Heart right ventricle (tissue), 16 donors: Measurements from ENCODE around the gene COL15A1. TPM values are rescaled to one million over a fixed set of nuclear protein-coding genes. Genes with fewer than 3 reads are reported as not detected.

ENCODE experiments used
- ATAC-seq, 8 donors: fragments of 200-7000 bp; cut with Tn5 transposase; one replicate each; pipeline ENCODE4 v1.9.1; 2020; ENCODE audit warnings: mild to moderate bottlenecking in 8 of 8, moderate library complexity in 8 of 8, moderate number of reproducible peaks in 1 of 8
- DNase-seq, 2 donors: peaks; one replicate each; pipeline ENCODE4 v3.0.0-alpha.2; 2020
- H3K27ac ChIP-seq, 10 donors: fragments of 200-600 bp; sonication (generic) in 2 of 10; one replicate each; pipeline versions ENCODE4 v1.5.0 to v1.8.0; 2020 to 2022; ENCODE audit warnings: mild to moderate bottlenecking in 3 of 10
- H3K27me3 ChIP-seq, 7 donors: fragments of 200-600 bp; one replicate each; pipeline ENCODE4 v1.8.0; 2021 to 2022; ENCODE audit warnings: mild to moderate bottlenecking in 2 of 7
- H3K36me3 ChIP-seq, 9 donors: fragments of 200-600 bp; sonication (generic) in 1 of 9; one replicate each; pipeline versions ENCODE4 v1.5.0 to v1.8.0; 2020 to 2022; ENCODE audit warnings: mild to moderate bottlenecking in 2 of 9
- H3K4me1 ChIP-seq, 9 donors: fragments of 200-600 bp; sonication (generic) in 1 of 9; one replicate each; pipeline versions ENCODE4 v1.5.0 to v1.8.0; 2020 to 2022; ENCODE audit warnings: mild to moderate bottlenecking in 4 of 9
- H3K4me3 ChIP-seq, 10 donors: fragments of 200-600 bp; sonication (generic) in 2 of 10; one replicate each; pipeline versions ENCODE4 v1.5.0 to v1.8.0; 2020 to 2022; ENCODE audit warnings: mild to moderate bottlenecking in 7 of 10, moderate library complexity in 2 of 10
- H3K9me3 ChIP-seq, 11 donors: fragments of 200-600 bp in 10 of 11; sonication (generic) in 2 of 11; one replicate each; pipeline versions ENCODE4 v1.5.0 to v1.8.0; 2013 to 2022; ENCODE audit warnings: mild to moderate bottlenecking in 2 of 11, control low read depth in 1 of 11, moderate library complexity in 1 of 11
- CTCF ChIP-seq, 9 donors: fragments of 200-600 bp; sonication (generic) in 2 of 9; IDR thresholded peaks; one replicate each; pipeline versions ENCODE4 v1.5.0 to v1.8.0; 2021 to 2022; ENCODE audit warnings: antibody characterized with exemption in 9 of 9, mild to moderate bottlenecking in 5 of 9, moderate library complexity in 1 of 9
- WGBS, 2 donors: extraction: QIAGEN DNeasy Blood & Tissue Kit; methylation state at CpG; one replicate each; pipeline ENCODE4 v1.1.7; 2013; ENCODE audit warnings: inconsistent platforms in 1 of 2; 5-methylcytosine and 5-hydroxymethylcytosine counted together
- intact Hi-C, 10 donors: fragments of 100-400 bp; cut with DNase I; formaldehyde crosslinking; loops; one replicate each; pipeline versions ENCODE4 v1.11.1 to v1.14.2; 2022
- polyA plus RNA-seq, 2 donors: library from polyadenylated mRNA; stranded (reverse); fragments of 200-250 nt; gene quantifications; one replicate each; pipeline ENCODE4 v1.2.3, GENCODE V29; 2013
- total RNA-seq, 10 donors: library from RNA; stranded (reverse); fragmentation: NEBNext Ultra II Directional in 3 of 10; extraction: Animal tissue kit (Norgen Biotek cat#: 25700) in 3 of 10; gene quantifications; one replicate each; pipeline versions ENCODE4 v1.2.1 to v1.2.4, GENCODE V29; 2021 to 2023
- donor health status: Arrhythmogenic right ventricular cardiomyopathy.
- donor health status: ischemic (EF 13 %, LVEDD 7.1; RV severe dilation, severe dysfunction).
- donor health status: healthy with polysubstance abuse.
- donor health status: DM: no; HTN: yes; CAD: no.
- donor health status: DM: no; HTN: no; CAD: no.
- donor health status: ischemic (EF 25% LVEDD 6.9; RV normal size, moderate dysfunction).
- donor health status: ischemic (EF 25% LVEDD 5.7; RV mildly dilated, moderate dysfunction).
- donor health status: healthy.
- donor health status: DM: yes; HTN: yes; CAD: no.
- donor health status: Ischemic cardiomyopathy.
- donor health status: ischemic (EF 35%, LVEDD 5.7; RV mildly dilated, moderate dysfunction).
- donor health status: nonischemic (EF 11% LVEDD 7.7; RV severe dilation, severe dysfunction).
- donor health status: DM: yes; HTN: yes; CAD: no.
- donor health status: PGD.
- donor health status: ischemic (EF 29% LVEDD 5.4; RV normal size, mild dysfunction).
- donor health status: nonischemic (EF 23%, LVEDD 6.1; RV moderate dilation, normal function).

The COL15A1 gene
- total and polyA plus RNA-seq, 12 donors: 25.6 to 64.8 (median 51.0) TPM

GRCh38 chr9:99057665-99058625, 114.2 kb downstream of the COL15A1 start:
- no peak for DNase-seq
- peak in 7 of 8 donors; percentile 20 to 72 (median 47) for ATAC-seq
- Histone ChIP-seq H3K4me1 (peaks cover 0 to 61% (median 17%) of the 10 kb centered on the region in 9 donors), H3K4me3 (peak overlapping the region in 1 of 10 donors; percentile 8), H3K27ac (peak overlapping the region in 8 of 10 donors; percentile 24 to 80 (median 70)), H3K9me3 (no peaks in the 10 kb centered on the region), H3K36me3 (peaks cover 0 to 98% (median 35%) of the 10 kb centered on the region in 9 donors), H3K27me3 (peaks cover 0 to 17% (median 0%) of the 10 kb centered on the region in 7 donors)
- intact Hi-C loops: no loop called here
- WGBS, 2 donors: 84 to 90% methylated on average over 7 of the region's 7 CpGs
- TF ChIP-seq CTCF (IDR thresholded peaks at IDR 0.05): no peak

GRCh38 chr9:99058964-99059921, 115.5 kb downstream of the COL15A1 start:
- TF ChIP-seq CTCF (IDR thresholded peaks at IDR 0.05): no peak
- intact Hi-C loops: no loop called here
- Histone ChIP-seq H3K9me3 (no peaks in the 10 kb centered on the region), H3K4me3 (no peak overlapping the region), H3K36me3 (peaks cover 0 to 98% (median 40%) of the 10 kb centered on the region in 9 donors), H3K27ac (peak overlapping the region in 9 of 10 donors; percentile 24 to 80 (median 68)), H3K4me1 (peaks cover 0 to 52% (median 17%) of the 10 kb centered on the region in 9 donors), H3K27me3 (peaks cover 0 to 4% (median 0%) of the 10 kb centered on the region in 7 donors)
- 68 to 83% methylated on average over 8 of the region's 8 CpGs for WGBS, 2 donors
- DNase-seq (peak in 1 of 2 donors; percentile 49), ATAC-seq (peak; percentile 76 to 94 (median 90))

GRCh38 chr9:99060621-99061020, 116.9 kb downstream of the COL15A1 start:
- DNase-seq (no peak), ATAC-seq (no peak)
- no peak for TF ChIP-seq CTCF (IDR thresholded peaks at IDR 0.05)
- Histone ChIP-seq H3K36me3 (peaks cover 0 to 98% (median 28%) of the 10 kb centered on the region in 9 donors), H3K4me3 (no peak overlapping the region), H3K27ac (peak overlapping the region in 4 of 10 donors; percentile 65 to 80 (median 77)), H3K27me3 (no peaks in the 10 kb centered on the region), H3K4me1 (peaks cover 0 to 52% (median 17%) of the 10 kb centered on the region in 9 donors), H3K9me3 (no peaks in the 10 kb centered on the region)
- intact Hi-C loops: no loop called here
- WGBS, 2 donors: 92 to 95% methylated on average over 2 of the region's 2 CpGs

- 97% methylated on average over 1 of the region's 1 CpG for WGBS, 2 donors
- TF ChIP-seq CTCF (IDR thresholded peaks at IDR 0.05): no peak
- Histone ChIP-seq H3K27me3 (no peaks in the 10 kb centered on the region), H3K4me3 (no peak overlapping the region), H3K36me3 (peaks cover 0 to 96% (median 26%) of the 10 kb centered on the region in 9 donors), H3K9me3 (no peaks in the 10 kb centered on the region), H3K4me1 (peaks cover 0 to 33% (median 17%) of the 10 kb centered on the region in 9 donors), H3K27ac (no peak overlapping the region)
- intact Hi-C loops: no loop called here
- no peak for ATAC-seq
- no peak for DNase-seq
These were observed 118.8 kb downstream of the COL15A1 start for GRCh38 chr9:99062549-99062948.
